Heart left ventricle (tissue), 16 donors: ENCODE measurements around the gene SNX3. TPM values are rescaled to one million over a fixed set of nuclear protein-coding genes. Genes with fewer than 3 reads are reported as not detected.
A peak's percentile ranks its signal among the peaks of the same experiment; 100 is the strongest.

Source experiments
- ATAC-seq, 4 donors: fragments of 200-7000 bp; cut with Tn5 transposase; one replicate each; pipeline ENCODE4 v1.9.1; 2020 to 2022; ENCODE audit warnings: moderate library complexity in 4 of 4, mild to moderate bottlenecking in 3 of 4, moderate number of reproducible peaks in 1 of 4
- DNase-seq, 5 donors: peaks; one replicate each; pipeline ENCODE4 v3.0.0-alpha.2; 2020
- H3K27ac ChIP-seq, 12 donors: fragments of 200-600 bp; sonication (generic) in 4 of 12; one replicate each; pipeline versions ENCODE4 v1.5.0 to v1.8.0; 2016 to 2022; ENCODE audit warnings: mild to moderate bottlenecking in 2 of 12
- H3K27me3 ChIP-seq, 9 donors: fragments of 200-600 bp; sonication (generic) in 2 of 9; one replicate each; pipeline versions ENCODE4 v1.5.1 to v1.8.0; 2016 to 2022; ENCODE audit warnings: mild to moderate bottlenecking in 3 of 9
- H3K36me3 ChIP-seq, 9 donors: fragments of 200-600 bp; sonication (generic) in 2 of 9; one replicate each; pipeline versions ENCODE4 v1.5.0 to v1.8.0; 2018 to 2022; ENCODE audit warnings: mild to moderate bottlenecking in 2 of 9
- H3K4me1 ChIP-seq, 12 donors: fragments of 200-600 bp; sonication (generic) in 4 of 12; one replicate each; pipeline versions ENCODE4 v1.5.0 to v1.8.0; 2016 to 2022; ENCODE audit warnings: mild to moderate bottlenecking in 3 of 12
- H3K4me3 ChIP-seq, 12 donors: fragments of 200-600 bp; sonication (generic) in 4 of 12; one replicate each; pipeline versions ENCODE4 v1.5.0 to v1.8.0; 2017 to 2022; ENCODE audit warnings: mild to moderate bottlenecking in 9 of 12, moderate library complexity in 4 of 12
- H3K9me3 ChIP-seq, 12 donors: fragments of 200-600 bp; sonication (generic) in 4 of 12; one replicate each; pipeline versions ENCODE4 v1.5.0 to v1.8.0; 2016 to 2022; ENCODE audit warnings: mild to moderate bottlenecking in 1 of 12
- CTCF ChIP-seq, 12 donors: fragments of 200-600 bp; sonication (generic) in 4 of 12; IDR thresholded peaks; one replicate each; pipeline versions ENCODE4 v1.5.0 to v1.8.0; 2018 to 2022; ENCODE audit warnings: antibody characterized with exemption in 12 of 12, mild to moderate bottlenecking in 5 of 12
- POLR2A ChIP-seq, 2 donors: fragments of 450-650 bp; IDR thresholded peaks; one replicate each; pipeline ENCODE4 v1.6.1; 2017; ENCODE audit warnings: antibody characterized with exemption in 2 of 2, mild to moderate bottlenecking in 2 of 2, moderate library complexity in 2 of 2
- WGBS, 4 donors: extraction: QIAGEN DNeasy Blood & Tissue Kit in 2 of 4; methylation state at CpG; one replicate each; pipeline versions ENCODE4 v1.1.5 to v1.1.7; 2013 to 2018; 5-methylcytosine and 5-hydroxymethylcytosine counted together
- intact Hi-C, 10 donors: fragments of 100-400 bp; cut with DNase I; formaldehyde crosslinking; loops; one replicate each; pipeline versions ENCODE4 v1.11.1 to v1.14.2; 2022
- polyA plus RNA-seq, 2 donors: library from polyadenylated mRNA; stranded (reverse); fragments of 200-250 nt; gene quantifications; one replicate each; pipeline ENCODE4 v1.2.3, GENCODE V29; 2013
- total RNA-seq, 9 donors: library from RNA; depleted of rRNA in 2 of 9; stranded (reverse); fragments of >200 nt in 2 of 9; fragmentation: NEBNext Ultra II Directional in 3 of 9; extraction: Animal tissue kit (Norgen Biotek cat#: 25700) in 3 of 9; gene quantifications; one replicate each; pipeline versions ENCODE4 v1.1.0 to v1.2.4, GENCODE V29; 2016 to 2023
- donor health status: ischemic (EF 13 %, LVEDD 7.1; RV severe dilation, severe dysfunction).
- donor health status: healthy with polysubstance abuse.
- donor health status: DM: no; HTN: yes; CAD: no.
- donor health status: DM: no; HTN: no; CAD: no.
- donor health status: ischemic (EF 25% LVEDD 6.9; RV normal size, moderate dysfunction).
- donor health status: ischemic (EF 25% LVEDD 5.7; RV mildly dilated, moderate dysfunction).
- donor health status: healthy.
- donor health status: DM: yes; HTN: yes; CAD: no.
- donor health status: ischemic (EF 35%, LVEDD 5.7; RV mildly dilated, moderate dysfunction).
- donor health status: nonischemic (EF 11% LVEDD 7.7; RV severe dilation, severe dysfunction).
- donor health status: DM: yes; HTN: yes; CAD: no.
- donor health status: PGD.
- donor health status: ischemic (EF 29% LVEDD 5.4; RV normal size, mild dysfunction).
- donor health status: nonischemic (EF 23%, LVEDD 6.1; RV moderate dilation, normal function).

SNX3 gene
- total and polyA plus RNA-seq, 11 donors = 180 to 259 (median 229) TPM

GRCh38 chr6:108263371-108263770, 2.5 kb upstream of the SNX3 start:
- no peaks in the 10 kb centered on the region for H3K36me3 ChIP-seq
- H3K4me3 ChIP-seq = no peak overlapping the region
- DNase-seq = no peak
- H3K4me1 ChIP-seq = peaks cover 0 to 24% (median 18%) of the 10 kb centered on the region in 12 donors
- 85 to 95% (median 89%) methylated on average over 2 of the region's 2 CpGs for WGBS, 4 donors
- intact Hi-C loops = loop anchor here in 2 of 10 donors (5.0 to 10.0 kb wide), 3 partner anchors 34 to 306 kb away; partner anchors contain the start of genes AFG1L (in 1 of the 2) and SEC63 (in 1 of the 2)
- no peaks in the 10 kb centered on the region for H3K9me3 ChIP-seq
- ATAC-seq = no peak
- no peak overlapping the region for H3K27ac ChIP-seq
- H3K27me3 ChIP-seq = no peaks in the 10 kb centered on the region
- TF ChIP-seq POLR2A (IDR thresholded peaks at IDR 0.05) (no peak), CTCF (IDR thresholded peaks at IDR 0.05) (no peak)

- no peaks in the 10 kb centered on the region for H3K9me3 ChIP-seq
- DNase-seq = peak in 3 of 5 donors; percentile 39 to 75 (median 45)
- TF ChIP-seq CTCF (IDR thresholded peaks at IDR 0.05) (no peak), POLR2A (IDR thresholded peaks at IDR 0.05) (no peak)
- H3K27ac ChIP-seq = peak overlapping the region; percentile 90 to 100 (median 97)
- H3K27me3 ChIP-seq = no peaks in the 10 kb centered on the region
- 0 to 1% (median 0%) methylated on average over 20 to 29 of the region's 29 CpGs for WGBS, 4 donors
- peak overlapping the region; percentile 65 to 100 (median 89) for H3K4me3 ChIP-seq
- ATAC-seq = peak in 3 of 4 donors; percentile 9 to 44 (median 30)
- intact Hi-C loops = loop anchor here in 4 of 10 donors (2.0 to 10.0 kb wide), 5 partner anchors 35 to 303 kb away; partner anchors contain the start of genes AFG1L (in 3 of the 4), OSTM1 (in 1 of the 4) and SEC63 (in 1 of the 4)
- H3K36me3 ChIP-seq = no peaks in the 10 kb centered on the region
- H3K4me1 ChIP-seq = peaks cover under 1 to 53% (median 35%) of the 10 kb centered on the region in 12 donors
These were observed 573 bp downstream of the SNX3 start for GRCh38 chr6:108260126-108260808.

- Histone ChIP-seq H3K27me3 (no peaks in the 10 kb centered on the region), H3K36me3 (peaks cover 0 to 7% (median 0%) of the 10 kb centered on the region in 9 donors), H3K27ac (peak overlapping the region in 1 of 12 donors; percentile 47), H3K4me1 (peaks cover 7 to 92% (median 56%) of the 10 kb centered on the region in 12 donors), H3K4me3 (no peak overlapping the region), H3K9me3 (no peaks in the 10 kb centered on the region)
- WGBS, 4 donors = 79 to 90% (median 82%) methylated on average over 4 of the region's 4 CpGs
- DNase-seq (no peak), ATAC-seq (peak in 2 of 4 donors; percentile 48 to 66)
- TF ChIP-seq CTCF (IDR thresholded peaks at IDR 0.05) = no peak
- TF ChIP-seq POLR2A (IDR thresholded peaks at IDR 0.05) = no peak
- intact Hi-C loops = loop anchor here in 2 of 10 donors (10.0 kb wide), 2 partner anchors 140 to 240 kb away; no protein-coding TSS in a partner anchor
These were observed 6.1 kb downstream of the SNX3 start for GRCh38 chr6:108254433-108255410.
